LNCaP clone FGC (cell line): ENCODE results near the gene PCYOX1L.

Experiments
- DNase-seq: peaks from one replicate; pipeline ENCODE4 v3.0.0-alpha.2; 2011; ENCODE audit warnings: low read depth
- H3K4me3 ChIP-seq: 2 replicates; pipeline ENCODE4 v1.5.1; 2011; ENCODE audit warnings: mild to moderate bottlenecking, low read depth, low read length, control low read depth
- CTCF ChIP-seq: IDR thresholded peaks from 2 replicates; pipeline ENCODE4 v1.5.1; 2012; ENCODE audit warnings: mild to moderate bottlenecking; ENCODE audit not compliant: control insufficient read depth, insufficient read depth; ENCODE audit errors: extremely low read depth

PCYOX1L gene

GRCh38 chr5:149376104-149376503, 18.3 kb downstream of the PCYOX1L start:
- no peak for DNase-seq
- H3K4me3 ChIP-seq, result no peak overlapping the region
- no peak for TF ChIP-seq CTCF

DNA sequence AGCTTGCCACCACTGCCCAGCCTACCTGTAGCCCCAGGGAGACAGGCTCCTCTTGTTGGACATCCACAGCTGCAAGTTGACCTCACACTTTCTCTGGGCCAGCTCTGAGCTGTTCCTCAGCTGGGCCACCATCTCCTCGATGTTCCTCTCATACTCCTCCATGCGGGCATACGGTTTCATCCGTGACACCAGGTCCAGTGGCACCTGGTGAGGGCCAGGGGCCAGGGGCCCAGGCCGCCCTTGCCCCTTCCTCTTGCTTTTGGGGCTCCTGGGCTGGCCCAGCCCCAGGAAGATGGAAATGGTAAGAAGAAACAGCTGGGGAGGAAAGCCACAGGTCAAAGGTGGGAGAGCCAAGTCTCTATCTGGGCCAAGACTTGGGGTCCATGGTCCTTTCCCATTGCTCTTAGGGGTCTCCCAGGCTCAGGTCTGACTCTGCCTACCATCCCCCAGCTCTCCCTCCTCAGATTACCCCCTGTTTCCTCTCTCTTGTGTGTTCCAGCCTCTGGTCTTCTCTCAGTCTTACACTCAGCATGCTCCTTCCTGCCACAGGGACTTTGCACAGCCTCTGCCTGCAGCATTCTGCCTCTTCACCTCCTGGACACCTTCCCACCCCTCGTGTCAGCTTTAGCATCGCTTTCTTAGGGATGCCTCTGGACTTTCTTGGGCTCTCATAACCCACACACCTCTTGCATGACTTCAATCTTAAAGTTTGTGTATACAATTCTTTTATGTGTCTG, 19.0 kb downstream of the PCYOX1L start:
- H3K4me3 ChIP-seq, result no peak overlapping the region
- no peak for TF ChIP-seq CTCF
- DNase-seq, result no peak

DNA sequence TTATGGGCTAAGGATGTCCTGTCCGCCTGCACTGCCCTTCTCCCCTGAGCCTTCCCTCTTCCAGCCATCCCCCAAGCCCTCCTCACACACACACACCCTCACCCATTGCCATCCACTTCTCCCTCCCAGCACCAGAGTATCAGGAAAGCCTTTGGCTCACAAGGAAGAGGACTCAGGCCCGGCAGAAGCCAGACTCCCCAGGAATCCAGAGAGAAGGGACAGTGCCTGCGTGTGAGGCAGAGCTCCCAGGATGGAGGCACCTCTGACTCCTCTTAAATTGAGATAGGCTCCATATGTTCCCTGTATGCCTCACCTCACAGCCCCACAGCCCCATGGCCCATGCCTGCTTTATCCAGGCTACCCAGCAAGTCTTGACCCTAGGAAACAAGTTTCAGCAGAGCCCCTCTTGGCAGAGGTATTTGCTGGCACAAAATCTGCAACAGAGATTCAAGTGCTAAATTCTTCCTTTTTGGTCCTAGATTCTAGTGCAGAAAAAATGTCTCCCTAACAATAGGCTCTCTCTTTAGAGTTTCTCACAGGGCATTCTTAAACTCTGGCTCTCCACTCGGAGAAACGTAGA, 20.5 kb downstream of the PCYOX1L start:
- DNase-seq, result no peak
- TF ChIP-seq CTCF, result no peak
- no peak overlapping the region for H3K4me3 ChIP-seq

- no peak within 1 kb of the TSS for H3K4me3 ChIP-seq
- TF ChIP-seq CTCF, result no peak
- no peak for DNase-seq
Measured at GRCh38 chr5:149379177-149379761, 21.4 kb downstream of the PCYOX1L start, which contains the start of gene IL17B. TSS of gene IL17B (minus strand) at chr5:149379292. CDS start at chr5:149379225, 67 bp downstream.

GRCh38 chr5:149379818-149380374, 22.1 kb downstream of the PCYOX1L start:
- H3K4me3 ChIP-seq, result no peak overlapping the region
- no peak for TF ChIP-seq CTCF
- DNase-seq, result no peak

- TF ChIP-seq CTCF, result no peak
- H3K4me3 ChIP-seq, result no peak overlapping the region
- DNase-seq, result no peak
Measured at GRCh38 chr5:149380466-149381121, 22.7 kb downstream of the PCYOX1L start.
